ENCODE data around the gene ARHGAP42. TPM values are rescaled to one million over a fixed set of nuclear protein-coding genes. Genes with fewer than 3 reads are reported as not detected.

The ARHGAP42 gene
- total RNA-seq, 1 experiment from 2014 or later, result 39.1 TPM

- peaks cover 15 to 20% of the 10 kb centered on the region in 2 experiments for H3K4me1 Mint-ChIP-seq
- no CpG with 5 or more reads among the region's 1 CpG for WGBS (ENCODE audit: extremely low coverage, insufficient read length, low lambda C conversion rate)
- no peak overlapping the region for H4K5ac ChIP-seq (ENCODE audit: insufficient read length, low read depth, low read length)
- H3K27ac Mint-ChIP-seq, result no peak overlapping the region
- no peak overlapping the region for H3K9ac ChIP-seq (ENCODE audit: extremely low read depth, insufficient read length, low read length)
- no peaks in the 10 kb centered on the region for H4K20me1 ChIP-seq (ENCODE audit: control insufficient read depth, insufficient read depth, insufficient read length)
- DNase-seq, result no peak
- H3K27me3 Mint-ChIP-seq (ENCODE audit: low read depth), result no peaks in the 10 kb centered on the region
- no peaks in the 10 kb centered on the region for H3K27me3 ChIP-seq (ENCODE audit: insufficient read depth, low read length)
- H2BK12ac ChIP-seq (ENCODE audit: insufficient read length, low read depth, low read length), result no peak overlapping the region
- no peak overlapping the region for H3K56ac ChIP-seq (ENCODE audit: insufficient read length, low read depth, low read length)
- H3K79me2 ChIP-seq (ENCODE audit: insufficient read depth, low read length), result no peaks in the 10 kb centered on the region; the same call in 1 of the 2 replicates
- no peak overlapping the region for H3K4me3 Mint-ChIP-seq
- H3K79me1 ChIP-seq (ENCODE audit: insufficient read depth, low read depth, low read length, poor library complexity, severe bottlenecking), result no peaks in the 10 kb centered on the region
- no peak overlapping the region for H2BK5ac ChIP-seq (ENCODE audit: insufficient read length, low read length)
- no peak overlapping the region for H3K4ac ChIP-seq (ENCODE audit: low read depth, low read length)
- no peak overlapping the region for H4K91ac ChIP-seq (ENCODE audit: insufficient read length, low read depth, low read length)
- no peak overlapping the region for H3K14ac ChIP-seq (ENCODE audit: insufficient read depth, low read length)
- H3T11ph ChIP-seq (ENCODE audit: low read length), result no peak overlapping the region
- H3K9me3 Mint-ChIP-seq, result no peaks in the 10 kb centered on the region
- TF ChIP-seq CTCF (conservative IDR thresholded peaks at IDR 0.05), result no peak
- H3K4me2 ChIP-seq (ENCODE audit: insufficient read depth, insufficient read length, low read length), result no peak overlapping the region
- H3K4me1 ChIP-seq (ENCODE audit: insufficient read depth, low read length), result peaks cover 7% of the 10 kb centered on the region; the same call in 1 of the 2 replicates
- no peak overlapping the region for H2AK5ac ChIP-seq (ENCODE audit: insufficient read length, low read length)
- no peaks in the 10 kb centered on the region for H3K9me3 ChIP-seq (ENCODE audit: control insufficient read depth, low read depth, low read length)
- no peak overlapping the region for H3K27ac ChIP-seq (ENCODE audit: insufficient read length, low read depth, low read length)
- no peak overlapping the region for H3K18ac ChIP-seq (ENCODE audit: insufficient read length, low read depth, low read length)
- no peak overlapping the region for H2AFZ ChIP-seq (ENCODE audit: low read length)
- H3K23ac ChIP-seq (ENCODE audit: insufficient read length, low read depth, low read length), result no peak overlapping the region
- no peak overlapping the region for H2BK120ac ChIP-seq (ENCODE audit: low read depth, low read length, poor library complexity, severe bottlenecking)
- no peaks in the 10 kb centered on the region for H3K23me2 ChIP-seq (ENCODE audit: insufficient read length, low read depth, low read length, poor library complexity, severe bottlenecking)
- H4K8ac ChIP-seq (replicated peaks; ENCODE audit: insufficient read length, low read depth, low read length), result no peak overlapping the region
- H3K36me3 Mint-ChIP-seq (ENCODE audit: insufficient read depth in 1 of 3, low read depth in 3 of 3), result no peaks in the 10 kb centered on the region
- no peak overlapping the region for H2BK20ac ChIP-seq (ENCODE audit: low read depth, low read length, poor library complexity, severe bottlenecking)
- H2BK15ac ChIP-seq (ENCODE audit: low read depth, low read length), result no peak overlapping the region
Observed at GRCh38 chr11:100640646-100641045, 46.4 kb upstream of the ARHGAP42 start.

Measured in H9 (cell line).